T1000 (cell line): Measurements from ENCODE around the gene ST6GAL1.
"Not testable (repeated sequence)": the region's sequence is repeated elsewhere in the genome, so short reads cannot be mapped to it uniquely, and the experiment has no call there.

Source experiments
- DNase-seq: peaks from one replicate; lab custom pipeline; 2025; ENCODE audit warnings: mixed read lengths; lab: John Stamatoyannopoulos, UW

The ST6GAL1 gene

DNA sequence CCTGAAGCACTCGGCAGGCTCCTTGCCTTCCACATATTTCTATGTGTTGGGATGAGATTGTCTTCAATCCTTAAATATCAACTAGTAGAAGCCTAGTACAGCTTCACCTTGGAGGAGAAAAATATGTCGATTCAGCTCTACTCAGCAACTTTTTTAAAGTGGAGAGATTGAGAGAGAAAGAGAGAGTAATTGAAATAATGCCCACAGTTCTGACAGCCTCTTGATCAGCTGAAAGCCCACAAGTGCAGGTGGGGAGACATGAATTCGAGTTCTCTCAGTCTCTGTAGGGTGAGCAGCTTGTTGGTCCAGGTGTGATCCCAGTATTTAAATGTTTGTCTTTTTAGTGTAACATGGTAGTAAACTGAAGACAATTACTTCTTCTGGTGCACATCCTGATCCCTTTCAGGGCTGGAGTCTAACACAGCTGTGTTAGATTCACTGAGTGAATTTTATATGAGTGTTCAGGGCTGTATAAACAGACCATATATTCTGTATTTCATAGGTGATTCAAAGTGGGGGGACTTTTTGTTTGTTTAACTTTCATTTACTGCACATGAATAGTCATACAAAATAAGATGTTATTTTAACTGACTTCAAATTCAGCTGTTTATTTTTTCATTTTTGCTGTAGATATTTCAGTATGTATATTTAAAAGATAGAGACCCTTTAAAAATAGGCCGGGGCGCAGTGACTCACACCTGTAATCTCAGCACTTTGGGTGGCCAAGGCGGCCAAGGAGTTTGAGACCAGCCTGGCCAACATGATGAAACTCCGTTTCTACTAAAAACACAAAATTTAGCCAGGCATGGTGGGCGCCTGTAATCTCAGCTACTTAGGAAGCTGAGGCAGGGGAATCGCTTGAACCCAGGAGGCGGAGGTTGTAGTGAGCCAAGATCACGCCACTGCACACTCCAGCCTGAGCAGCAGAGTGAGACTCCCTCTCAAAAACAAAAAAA lies 64.0 kb downstream of the ST6GAL1 start:
- DNase-seq: no peak

DNA sequence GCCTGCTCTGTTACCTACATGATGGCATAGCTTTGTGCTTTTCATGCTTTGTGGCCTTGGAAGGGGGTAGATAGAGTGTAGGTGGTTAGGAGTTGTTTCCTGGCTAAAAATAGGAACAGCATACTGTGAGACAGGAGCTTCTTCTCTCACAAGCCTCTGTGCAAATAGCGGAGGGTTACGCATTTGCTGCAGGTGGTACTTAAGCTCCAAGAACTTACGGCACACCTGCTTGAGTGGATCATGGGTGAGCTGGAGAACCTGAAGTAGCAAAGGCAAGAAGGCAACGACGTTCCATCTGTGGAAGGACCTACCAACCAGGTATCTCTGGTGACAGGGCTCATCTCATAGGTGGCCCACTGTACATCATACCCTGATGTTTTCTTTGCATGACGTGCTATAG lies 66.0 kb downstream of the ST6GAL1 start:
- no peak for DNase-seq

DNA sequence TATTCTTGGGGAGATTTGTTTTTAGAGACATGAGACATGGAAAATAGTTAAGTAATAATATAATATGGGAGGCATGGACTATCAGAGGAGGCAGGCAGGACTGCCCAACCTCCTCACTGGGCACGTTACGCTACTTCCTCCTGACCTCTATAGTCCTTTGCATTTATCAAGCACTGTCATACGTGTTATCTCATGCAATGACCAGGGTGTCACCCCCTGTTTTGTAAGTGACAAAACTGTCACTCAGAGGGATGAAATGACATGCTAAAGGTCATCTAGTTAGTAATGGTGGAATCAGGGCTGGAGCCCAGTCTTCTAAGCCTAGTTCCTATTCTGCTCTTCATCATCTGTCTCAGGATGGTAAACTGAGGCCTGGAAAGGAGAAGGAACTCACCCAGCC lies 66.7 kb downstream of the ST6GAL1 start:
- no peak for DNase-seq

DNA sequence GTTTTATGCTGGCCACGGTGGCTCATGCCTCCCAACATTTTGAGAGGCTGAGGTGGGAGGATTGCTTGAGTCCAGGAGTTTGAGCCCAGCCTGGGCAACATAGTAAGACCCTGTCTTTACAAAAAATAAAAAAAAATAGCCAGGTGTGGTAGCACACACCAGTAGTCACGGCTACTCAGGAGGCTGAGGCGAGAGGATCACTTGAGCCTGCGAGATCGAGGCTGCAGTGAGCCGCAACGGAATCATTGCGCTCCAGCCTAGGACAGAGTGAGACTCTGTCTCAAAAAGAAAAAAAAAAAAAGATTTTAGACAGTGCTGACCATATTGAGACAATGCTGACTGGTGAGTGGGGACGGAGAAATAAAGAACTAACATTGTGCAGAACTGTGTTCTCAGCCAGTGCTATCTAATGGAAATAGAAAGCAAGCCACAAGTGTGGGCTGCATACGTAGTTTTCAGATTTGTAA lies 67.2 kb downstream of the ST6GAL1 start:
- no peak for DNase-seq

DNA sequence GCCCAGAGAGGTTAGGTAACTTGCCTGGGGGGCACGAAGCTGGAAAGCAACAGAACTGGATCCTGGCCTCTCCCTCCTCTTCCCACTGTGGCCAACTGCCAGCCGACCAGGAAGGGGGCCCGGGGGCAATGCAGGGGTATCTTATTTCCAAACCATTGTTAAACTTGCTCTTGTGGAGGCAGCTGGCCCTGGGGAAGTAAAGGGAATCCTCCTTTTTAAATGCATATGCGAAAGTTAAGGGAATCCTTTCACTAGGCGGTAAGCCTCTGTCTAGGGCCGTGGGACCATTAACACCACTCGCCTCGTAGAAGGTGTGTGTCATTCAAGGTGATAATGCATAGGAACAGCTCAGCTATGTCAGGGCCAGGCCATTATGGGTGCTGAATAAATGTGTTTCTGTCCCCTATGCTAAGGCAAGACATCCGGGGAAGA lies 68.6 kb downstream of the ST6GAL1 start:
- no peak for DNase-seq

DNA sequence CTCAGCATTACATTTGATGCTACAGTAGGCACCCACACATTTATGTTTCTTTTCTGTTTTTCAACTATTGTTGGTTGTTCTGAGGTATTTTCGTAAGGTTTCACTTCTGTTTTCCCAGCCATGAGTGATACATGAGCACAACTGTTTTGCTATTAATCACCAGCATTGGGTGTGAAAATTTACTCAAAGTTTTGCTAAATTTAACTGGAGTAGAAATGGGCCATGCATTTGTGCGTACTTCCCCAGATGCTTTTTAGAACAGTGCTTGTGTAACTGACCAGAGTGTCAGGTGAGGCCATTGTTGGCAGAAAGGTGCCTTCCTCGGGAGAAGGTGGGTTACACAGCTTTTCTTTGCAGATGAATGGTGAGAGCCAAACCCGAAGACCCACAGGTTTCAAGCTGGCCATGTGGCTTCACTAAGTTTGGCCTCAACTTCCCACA lies 70.4 kb downstream of the ST6GAL1 start:
- DNase-seq: no peak

DNA sequence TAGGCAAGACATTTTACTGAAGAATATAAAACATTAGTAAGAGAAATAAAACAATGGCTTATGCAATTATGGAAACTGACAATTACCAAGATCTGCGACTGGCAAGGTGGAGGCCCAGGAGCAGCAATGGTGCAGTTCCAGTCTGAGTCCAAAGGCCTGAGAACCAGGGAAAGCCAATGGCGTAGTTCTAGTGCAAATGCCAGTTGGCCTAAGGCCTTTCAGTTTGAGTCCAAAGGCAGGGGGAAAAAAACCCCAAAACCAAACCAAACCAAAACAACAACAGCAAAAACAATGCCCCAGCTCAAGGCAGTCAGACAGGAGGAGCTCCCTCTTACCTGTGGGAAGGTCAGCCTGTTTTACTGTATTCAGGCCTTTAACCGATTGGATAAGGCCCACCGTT lies 72.6 kb downstream of the ST6GAL1 start:
- DNase-seq: no peak

DNA sequence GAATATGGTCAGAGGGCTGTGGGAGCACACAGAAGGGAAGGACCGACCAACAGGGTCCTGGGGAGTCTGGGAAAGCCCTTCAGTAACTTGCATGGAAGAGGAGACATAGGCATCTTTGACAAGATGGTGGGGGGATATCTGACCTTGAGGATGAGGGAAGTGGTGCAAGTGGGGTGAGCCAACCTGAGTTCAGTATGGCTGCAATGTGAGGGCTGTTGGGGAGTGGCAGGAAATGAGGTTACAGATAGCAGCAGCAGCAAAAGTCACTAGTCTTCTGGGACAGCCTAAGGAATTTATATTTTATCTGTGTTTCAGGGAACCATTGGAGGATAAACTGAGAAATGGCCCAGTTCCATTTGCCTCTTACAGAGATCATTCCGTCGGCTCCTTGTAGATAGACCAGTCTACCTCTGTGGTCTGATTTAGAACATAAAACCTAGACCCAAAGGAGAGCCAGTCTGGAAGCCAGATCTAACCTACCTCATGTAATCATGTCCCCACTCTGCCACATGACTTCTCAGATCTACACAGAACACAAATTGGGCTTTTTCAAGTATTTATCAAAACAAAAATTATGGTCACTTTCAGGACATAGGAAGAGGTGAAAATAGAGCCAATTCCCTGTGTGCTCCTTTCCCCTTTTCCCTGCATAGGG lies 75.6 kb downstream of the ST6GAL1 start:
- DNase-seq: no peak

DNA sequence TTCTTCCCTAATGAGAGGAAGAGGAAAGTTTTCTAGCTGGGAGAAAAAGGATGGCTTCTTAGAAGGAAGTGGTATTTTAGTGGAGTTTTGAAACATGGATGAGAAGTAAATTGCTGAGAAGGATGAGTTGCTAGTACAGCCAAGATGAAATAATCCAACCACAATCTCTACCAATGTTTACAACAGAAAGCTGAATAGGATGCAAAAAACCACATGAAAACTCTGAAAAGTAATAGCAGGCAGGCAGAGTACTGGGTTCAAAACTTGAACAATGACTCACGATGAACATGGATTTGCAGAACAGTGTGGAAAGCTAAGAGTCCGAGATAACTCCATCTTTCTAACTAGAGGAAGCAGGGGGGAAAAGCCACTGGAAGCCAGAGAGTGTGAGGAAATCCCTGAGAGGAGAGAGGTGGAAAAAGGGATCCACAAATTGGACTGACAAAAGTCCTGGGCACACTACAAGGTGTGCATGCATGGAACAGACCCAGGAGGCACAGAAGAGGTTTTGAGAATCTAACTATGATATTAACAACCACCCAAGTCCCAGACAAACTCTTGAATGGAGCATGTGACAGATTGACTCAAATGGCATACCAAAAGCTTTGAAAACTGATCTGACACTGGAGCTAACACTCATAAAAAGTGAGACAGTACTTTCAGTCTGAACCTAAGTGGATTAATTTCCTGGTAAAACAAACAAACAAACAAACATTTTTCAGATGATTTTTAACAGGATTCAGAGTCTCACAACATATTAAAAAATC lies 76.7 kb downstream of the ST6GAL1 start:
- DNase-seq: no peak

DNA sequence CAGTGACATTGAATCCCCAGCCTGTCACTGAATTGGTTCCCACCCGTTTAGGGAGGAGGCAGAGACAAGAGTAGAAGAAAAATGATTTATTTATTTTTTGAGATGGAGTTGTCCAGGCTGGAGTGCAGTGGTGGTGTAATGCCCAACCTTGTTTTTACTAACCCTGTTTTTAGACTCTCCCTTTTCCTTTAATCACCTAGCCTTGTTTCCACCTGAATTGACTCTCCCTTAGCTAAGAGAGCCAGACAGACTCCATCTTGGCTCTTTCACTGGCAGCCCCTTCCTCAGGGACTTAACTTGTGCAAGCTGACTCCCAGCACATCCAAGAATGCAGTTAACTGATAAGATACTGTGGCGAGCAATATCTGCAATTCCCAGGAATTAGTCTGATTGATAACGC lies 80.1 kb downstream of the ST6GAL1 start:
- not testable (repeated sequence) for DNase-seq

DNA sequence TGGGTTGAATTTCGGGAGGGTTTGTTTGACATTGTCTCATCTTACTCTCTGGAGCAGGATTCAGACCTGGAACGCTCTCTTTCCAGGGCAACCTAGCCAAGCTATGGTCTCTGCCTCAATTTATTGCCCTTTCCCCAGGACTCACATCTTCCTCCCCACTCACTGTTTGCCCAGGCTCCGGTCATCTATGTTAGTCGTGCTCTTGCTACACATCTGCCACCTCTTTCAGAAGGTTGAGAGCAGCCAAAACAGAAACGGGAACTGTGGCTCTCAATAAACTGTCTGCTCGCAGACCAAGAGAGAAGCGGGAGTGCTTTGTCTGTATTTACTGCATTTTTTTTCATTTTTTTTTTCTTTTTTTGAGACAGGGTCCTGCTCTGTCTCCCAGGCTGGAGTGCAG lies 81.6 kb downstream of the ST6GAL1 start:
- DNase-seq: no peak

DNA sequence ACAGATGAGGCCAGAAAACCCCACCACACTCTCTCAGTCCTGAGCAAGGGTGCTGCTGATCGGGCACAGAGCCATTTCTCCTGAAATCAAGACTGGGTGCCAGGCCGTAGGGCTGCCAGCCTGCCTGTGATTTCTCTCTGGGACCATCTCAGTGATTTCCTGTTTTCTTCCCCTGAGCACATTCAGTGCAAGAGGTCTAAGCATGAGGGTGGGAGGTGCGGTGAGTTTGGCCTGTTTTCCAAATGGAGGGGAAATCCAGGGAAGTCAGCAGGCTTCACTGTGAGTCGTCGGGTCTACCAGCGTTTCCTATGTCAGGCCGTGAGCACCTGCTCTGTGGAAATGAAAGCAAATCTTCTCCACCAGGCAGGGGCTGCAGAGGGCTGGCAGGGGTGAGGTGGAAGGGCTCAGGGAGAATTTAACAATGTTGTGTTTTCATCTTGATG lies 82.3 kb downstream of the ST6GAL1 start:
- DNase-seq: no peak

DNA sequence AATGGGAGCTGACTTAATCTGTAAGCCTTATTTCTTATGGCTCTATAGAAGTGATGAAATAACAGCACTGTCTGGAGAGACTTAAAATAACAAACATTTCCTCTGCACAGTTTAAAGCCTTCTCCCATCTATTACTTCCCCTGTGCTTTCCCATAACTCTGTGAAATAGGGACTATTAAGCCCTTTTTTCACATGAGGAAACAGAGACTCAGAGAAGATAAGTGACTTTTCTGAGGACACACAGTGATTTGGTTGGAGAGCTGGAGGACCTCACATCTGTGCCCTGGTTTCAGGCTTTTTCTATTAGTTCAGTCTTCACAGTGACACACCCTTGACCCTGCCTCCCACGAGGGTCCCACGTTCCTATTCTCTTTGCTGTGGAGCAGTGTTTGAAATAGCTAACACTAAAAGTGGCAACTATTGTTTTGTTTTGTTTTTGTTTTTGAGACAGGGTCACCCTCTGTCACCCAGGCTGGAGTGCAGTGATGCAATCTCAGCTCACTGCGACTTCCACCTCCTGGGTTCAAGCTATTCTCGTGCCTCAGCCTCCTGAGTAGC lies 82.9 kb downstream of the ST6GAL1 start:
- DNase-seq: no peak

DNA sequence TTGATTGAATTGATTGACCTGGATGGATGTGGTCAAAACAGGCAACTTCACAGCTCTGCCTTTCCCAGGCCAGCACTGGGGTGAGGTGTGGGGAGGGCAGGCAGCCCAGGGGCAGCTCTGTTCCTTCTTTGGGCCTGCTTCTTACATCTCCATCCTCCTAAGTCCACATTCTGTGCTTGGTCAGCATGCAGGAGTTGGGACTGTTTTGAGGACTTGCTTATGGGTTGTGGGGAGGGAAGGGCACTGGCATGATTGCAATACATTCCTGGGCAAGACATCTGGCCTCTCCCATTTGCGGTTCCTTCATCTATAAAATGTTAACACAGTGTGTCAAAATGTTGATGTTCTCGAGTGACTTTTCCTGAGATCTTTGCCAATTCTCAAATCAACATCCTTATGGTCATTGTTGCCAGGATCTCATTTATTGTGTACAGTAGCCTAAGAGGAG lies 84.1 kb downstream of the ST6GAL1 start:
- no peak for DNase-seq

DNA sequence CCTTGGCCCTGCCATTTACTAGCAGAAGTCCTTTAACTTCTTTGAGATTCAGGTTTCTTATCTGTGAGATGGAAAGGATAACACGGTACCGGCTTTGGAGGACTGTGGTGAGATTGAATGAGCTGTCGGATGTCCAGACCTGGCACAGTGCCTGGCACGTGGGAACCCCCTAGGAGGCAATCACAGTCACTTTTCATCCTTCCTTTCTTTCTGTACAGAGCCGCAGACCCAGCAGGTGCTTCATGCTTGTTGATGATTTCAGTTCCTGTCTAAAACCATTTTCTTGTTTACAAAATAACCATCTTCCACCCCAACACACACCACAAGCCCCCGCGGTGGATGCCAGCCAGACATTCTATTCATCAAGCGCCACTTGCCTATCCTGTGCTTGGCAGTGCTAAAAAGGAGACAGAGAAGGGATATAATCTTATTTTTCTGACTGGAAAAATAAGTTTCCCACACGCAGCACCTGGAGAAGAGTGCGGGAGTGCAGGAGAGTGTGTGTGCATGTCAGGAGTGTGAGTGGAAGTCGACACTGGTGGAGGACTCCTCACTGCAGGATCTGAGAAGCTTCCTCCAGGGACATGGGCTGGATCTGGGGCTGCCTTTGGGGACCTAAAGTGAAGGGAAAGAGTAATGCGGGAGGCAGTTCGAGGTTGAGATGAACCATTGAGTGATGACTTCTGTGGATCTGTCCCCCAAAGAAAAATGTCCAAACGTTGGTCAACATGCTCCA lies 85.7 kb downstream of the ST6GAL1 start:
- no peak for DNase-seq

DNA sequence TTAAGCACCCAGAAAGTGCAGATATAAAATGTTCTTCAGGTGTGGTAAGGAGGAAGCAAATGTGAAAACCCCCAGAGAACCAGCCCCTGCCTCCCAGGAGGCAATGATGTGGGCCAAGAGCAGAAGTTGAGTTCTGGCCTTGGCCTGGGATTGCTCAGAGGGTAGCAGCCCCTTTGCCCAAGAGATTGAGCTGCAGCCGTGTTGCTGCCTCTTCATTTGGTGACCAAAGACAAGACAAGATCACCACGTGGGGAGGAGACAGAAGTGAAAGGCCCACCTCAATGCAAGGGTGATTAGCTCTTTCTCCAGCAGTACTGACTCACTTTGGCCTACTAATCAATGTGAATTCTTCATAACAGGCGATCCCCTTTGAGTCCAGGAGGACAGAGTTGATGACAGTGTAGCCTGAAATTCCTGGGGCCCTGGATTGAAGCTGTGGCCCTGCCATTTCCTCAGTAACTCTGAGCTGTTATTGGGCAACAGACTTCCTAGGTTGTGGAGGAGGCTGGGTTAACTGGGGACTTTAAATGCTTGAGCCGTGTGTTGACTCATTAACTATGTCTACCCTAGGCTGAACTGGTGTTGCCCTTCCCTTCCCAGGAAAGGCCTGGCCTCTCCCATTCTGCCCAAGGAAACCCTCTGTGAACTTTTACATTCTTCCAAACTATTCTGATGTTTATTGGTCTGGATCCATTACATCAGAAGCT lies 86.5 kb downstream of the ST6GAL1 start:
- no peak for DNase-seq

DNA sequence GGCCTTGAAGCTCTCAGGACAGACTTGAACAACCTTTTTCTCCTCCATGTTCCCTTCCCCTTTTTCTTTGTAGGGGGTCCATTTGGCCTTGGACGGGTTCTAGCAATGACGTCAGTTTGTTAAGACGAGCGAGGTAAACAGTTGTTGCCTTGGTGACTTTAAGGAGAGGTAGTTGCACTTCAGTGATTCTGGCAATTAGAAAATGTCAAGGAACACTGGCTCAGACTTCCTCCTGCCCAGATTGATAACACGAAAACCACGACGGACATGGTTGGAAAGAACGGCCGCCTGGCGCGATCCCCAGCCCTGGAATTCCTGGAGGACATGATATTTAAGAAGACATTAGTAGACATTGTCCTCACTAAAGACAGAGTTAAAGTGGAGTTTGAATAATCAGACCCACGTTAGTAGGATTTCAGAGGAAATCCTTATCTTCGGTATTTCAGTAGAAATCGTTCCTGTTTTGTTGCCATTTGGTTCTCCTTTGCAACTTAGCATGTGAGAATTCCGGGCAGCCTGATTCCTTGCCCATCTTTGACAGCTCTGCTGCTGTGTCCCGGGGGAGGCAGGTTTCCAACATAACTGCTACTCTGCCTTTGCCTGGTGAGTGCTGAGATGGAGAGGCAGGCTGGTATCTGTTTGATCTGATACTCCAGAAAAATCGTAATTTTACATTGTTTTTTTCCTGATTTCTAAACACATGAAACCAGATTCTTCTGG lies 87.3 kb downstream of the ST6GAL1 start:
- DNase-seq: no peak

DNA sequence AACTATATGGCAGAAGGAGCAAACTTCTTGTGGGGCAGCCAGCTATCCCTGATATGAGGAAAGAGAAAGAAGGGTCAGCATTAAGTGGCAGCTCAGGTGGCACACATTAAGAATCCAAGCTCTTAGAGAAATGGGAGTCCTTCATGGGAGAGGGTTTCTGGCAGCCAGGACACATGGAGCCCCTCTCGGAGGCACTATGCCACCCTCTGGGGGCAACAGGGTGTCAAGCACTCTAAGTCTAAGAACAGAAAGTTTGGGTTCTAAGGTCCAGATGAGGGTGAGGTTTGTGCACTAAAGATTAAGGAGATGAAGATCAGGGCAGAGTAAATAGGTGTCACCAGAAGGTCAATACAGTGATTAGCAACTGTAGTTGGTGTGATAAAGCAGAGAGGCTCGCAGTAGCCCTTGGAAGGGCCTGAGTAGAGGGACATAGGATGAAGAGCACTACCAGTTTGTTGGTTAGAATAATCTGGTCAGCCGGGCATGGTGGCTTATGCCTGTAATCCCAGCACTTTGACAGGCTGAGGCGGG lies 89.3 kb downstream of the ST6GAL1 start:
- DNase-seq: no peak

DNA sequence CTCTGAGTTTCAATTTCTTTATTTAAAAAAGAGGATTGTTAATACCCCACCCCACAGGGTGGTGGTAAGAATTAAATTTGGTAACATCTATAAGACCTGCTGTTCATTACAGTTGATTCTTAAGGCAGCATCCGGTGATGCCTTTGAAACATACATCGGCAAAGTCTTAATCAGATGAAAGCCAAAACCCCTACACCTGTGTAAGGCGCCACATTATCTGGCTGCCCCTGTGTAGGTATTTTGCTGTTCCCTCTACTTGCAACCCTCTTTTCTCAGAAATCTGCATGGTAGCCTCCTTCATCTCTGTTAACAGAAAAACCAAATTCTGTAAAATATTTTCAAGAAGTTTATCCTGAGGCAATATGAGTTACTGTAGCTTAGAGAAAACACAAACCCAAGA lies 90.0 kb downstream of the ST6GAL1 start:
- DNase-seq: no peak
